GM20431 (cell line): Measurements from ENCODE around the gene GPX4.

ENCODE experiments used
- in situ Hi-C: fragments of 300-500 bp; cut with MseI, MboI; formaldehyde crosslinking; loops from one replicate; pipeline ENCODE4 v1.15.0; 2020; ENCODE audit warnings: low sequenced_read_pairs; ENCODE audit not compliant: unreplicated experiment

GPX4 gene

GRCh38 chr19:1112268-1113029 is 8.7 kb downstream of the GPX4 start:
- in situ Hi-C loops, result loop anchor here (10.0 kb wide), 1 partner anchor 72 kb away; no protein-coding TSS in a partner anchor

GRCh38 chr19:1113030-1113985 is 9.5 kb downstream of the GPX4 start:
- in situ Hi-C loops, result loop anchor here (10.0 kb wide), 1 partner anchor 71 kb away; no protein-coding TSS in a partner anchor

GRCh38 chr19:1113986-1114483 is 10.2 kb downstream of the GPX4 start:
- in situ Hi-C loops, result loop anchor here (10.0 kb wide), 1 partner anchor 71 kb away; no protein-coding TSS in a partner anchor

GRCh38 chr19:1114728-1115127 is 10.9 kb downstream of the GPX4 start:
- in situ Hi-C loops, result loop anchor here (10.0 kb wide), 1 partner anchor 70 kb away; no protein-coding TSS in a partner anchor

- in situ Hi-C loops, result loop anchor here (10.0 kb wide), 1 partner anchor 69 kb away; no protein-coding TSS in a partner anchor
These were observed 12.0 kb downstream of the GPX4 start for GRCh38 chr19:1115646-1116420.

GRCh38 chr19:1116726-1117581 is 13.2 kb downstream of the GPX4 start:
- in situ Hi-C loops, result loop anchor here (10.0 kb wide), 1 partner anchor 68 kb away; no protein-coding TSS in a partner anchor

- in situ Hi-C loops, result loop anchor here (10.0 kb wide), 1 partner anchor 67 kb away; no protein-coding TSS in a partner anchor
These were observed 13.9 kb downstream of the GPX4 start for GRCh38 chr19:1117654-1118053.

GRCh38 chr19:1118999-1119398 is 15.2 kb downstream of the GPX4 start:
- in situ Hi-C loops, result loop anchor here (10.0 kb wide), 1 partner anchor 66 kb away; no protein-coding TSS in a partner anchor

GRCh38 chr19:1119475-1120217 is 15.9 kb downstream of the GPX4 start:
- in situ Hi-C loops, result loop anchor here (10.0 kb wide), 1 partner anchor 65 kb away; no protein-coding TSS in a partner anchor

- in situ Hi-C loops, result no loop called here
These were observed 17.6 kb downstream of the GPX4 start for GRCh38 chr19:1121395-1121794.

- in situ Hi-C loops, result no loop called here
These were observed 18.5 kb downstream of the GPX4 start for GRCh38 chr19:1122021-1122971.

GRCh38 chr19:1122972-1123363 is 19.2 kb downstream of the GPX4 start:
- in situ Hi-C loops, result no loop called here

GRCh38 chr19:1123381-1123780 is 19.6 kb downstream of the GPX4 start:
- in situ Hi-C loops, result no loop called here

- in situ Hi-C loops, result no loop called here
These were observed 20.3 kb downstream of the GPX4 start for GRCh38 chr19:1123885-1124677.

- in situ Hi-C loops, result no loop called here
These were observed 22.0 kb downstream of the GPX4 start for GRCh38 chr19:1125601-1126467.
